Measurements from ENCODE around the gene CNTNAP5. TPM values are rescaled to one million over a fixed set of nuclear protein-coding genes. Genes with fewer than 3 reads are reported as not detected.

The CNTNAP5 gene
- total RNA-seq, 1 experiment from 2014 or later, result not detected

- intact Hi-C loops (cut with micrococcal nuclease), result no loop called here
- Mint-ChIP-seq H3K27ac (ENCODE audit: low read depth, unreplicated experiment) (no peak overlapping the region), H3K9me3 (ENCODE audit: unreplicated experiment) (peaks cover 7% of the 10 kb centered on the region), H3K36me3 (ENCODE audit: insufficient read depth, unreplicated experiment) (no peaks in the 10 kb centered on the region), H3K4me3 (ENCODE audit: unreplicated experiment) (no peak overlapping the region), H3K4me1 (ENCODE audit: insufficient read depth, unreplicated experiment) (peaks cover 6% of the 10 kb centered on the region), H3K27me3 (ENCODE audit: insufficient read depth, unreplicated experiment) (peaks cover 14% of the 10 kb centered on the region)
- ChIA-PET POLR2A (interaction anchor here (0.8 kb wide), 1 partner anchor 94 kb away, joined by 3 read pairs; no protein-coding TSS in a partner anchor), CTCF (interaction anchor here (1.2 kb wide), 1 partner anchor 633 kb away, joined by 3 read pairs; no protein-coding TSS in a partner anchor)
- no peak for TF ChIP-seq CTCF (IDR thresholded peaks at IDR 0.05; ENCODE audit: unreplicated experiment)
- BruUV-seq (replicated peaks), result no TSS peak
- no peak for DNase-seq (ENCODE audit: unreplicated experiment)
These were observed 627.0 kb downstream of the CNTNAP5 start for GRCh38 chr2:124652099-124652498.

GRCh38 chr2:124658373-124658772 is 633.3 kb downstream of the CNTNAP5 start:
- POLR2A ChIA-PET, result no interaction called here
- CTCF ChIA-PET, result no interaction called here
- Mint-ChIP-seq H3K27me3 (ENCODE audit: insufficient read depth, unreplicated experiment) (no peaks in the 10 kb centered on the region), H3K4me1 (ENCODE audit: insufficient read depth, unreplicated experiment) (no peaks in the 10 kb centered on the region), H3K36me3 (ENCODE audit: insufficient read depth, unreplicated experiment) (no peaks in the 10 kb centered on the region), H3K27ac (ENCODE audit: low read depth, unreplicated experiment) (no peak overlapping the region), H3K9me3 (ENCODE audit: unreplicated experiment) (peaks cover 7% of the 10 kb centered on the region), H3K4me3 (ENCODE audit: unreplicated experiment) (no peak overlapping the region)
- DNase-seq (ENCODE audit: unreplicated experiment), result no peak
- BruUV-seq (replicated peaks), result no TSS peak
- TF ChIP-seq CTCF (IDR thresholded peaks at IDR 0.05; ENCODE audit: unreplicated experiment), result no peak
- intact Hi-C loops (cut with micrococcal nuclease), result no loop called here

DNA sequence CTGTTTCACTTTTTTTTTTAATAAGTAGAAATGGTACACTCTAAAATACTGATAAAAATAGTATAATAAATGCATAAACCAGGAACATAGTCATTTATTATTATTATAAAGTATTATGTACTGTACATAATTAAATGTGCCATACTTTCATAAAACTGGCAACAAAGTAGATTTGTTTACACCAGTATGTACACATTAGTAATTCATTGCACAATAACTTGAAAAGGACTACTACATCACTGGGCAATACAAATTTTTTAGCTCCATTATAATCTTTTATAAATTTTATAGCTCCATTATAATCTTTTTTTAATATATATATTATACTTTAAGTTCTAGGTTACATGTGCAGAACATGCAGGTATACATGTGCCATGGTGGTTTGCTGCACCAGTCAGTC is 636.5 kb downstream of the CNTNAP5 start:
- intact Hi-C loops (cut with micrococcal nuclease), result no loop called here
- no peak overlapping the region for H3K27ac Mint-ChIP-seq (ENCODE audit: low read depth, unreplicated experiment)
- H3K9me3 Mint-ChIP-seq (ENCODE audit: unreplicated experiment), result no peaks in the 10 kb centered on the region
- H3K4me1 Mint-ChIP-seq (ENCODE audit: insufficient read depth, unreplicated experiment), result no peaks in the 10 kb centered on the region
- no peaks in the 10 kb centered on the region for H3K27me3 Mint-ChIP-seq (ENCODE audit: insufficient read depth, unreplicated experiment)
- no peak for TF ChIP-seq CTCF (IDR thresholded peaks at IDR 0.05; ENCODE audit: unreplicated experiment)
- H3K36me3 Mint-ChIP-seq (ENCODE audit: insufficient read depth, unreplicated experiment), result no peaks in the 10 kb centered on the region
- H3K4me3 Mint-ChIP-seq (ENCODE audit: unreplicated experiment), result no peak overlapping the region
- no peak for DNase-seq (ENCODE audit: unreplicated experiment)
- POLR2A ChIA-PET, result interaction anchor here (0.9 kb wide), 1 partner anchor 134 kb away, joined by 3 read pairs; no protein-coding TSS in a partner anchor
- BruUV-seq (replicated peaks), result no TSS peak
- CTCF ChIA-PET, result interaction anchor here (0.7 kb wide), 1 partner anchor 35 kb away, joined by 4 read pairs; no protein-coding TSS in a partner anchor

GRCh38 chr2:124662946-124663644 is 638.0 kb downstream of the CNTNAP5 start:
- H3K9me3 Mint-ChIP-seq (ENCODE audit: unreplicated experiment), result no peaks in the 10 kb centered on the region
- no peaks in the 10 kb centered on the region for H3K4me1 Mint-ChIP-seq (ENCODE audit: insufficient read depth, unreplicated experiment)
- POLR2A ChIA-PET, result interaction anchor here (0.6 kb wide), 1 partner anchor 243 kb away, joined by 3 read pairs; no protein-coding TSS in a partner anchor
- CTCF ChIA-PET, result interaction anchor here (0.7 kb wide), 1 partner anchor 230 kb away, joined by 3 read pairs; no protein-coding TSS in a partner anchor
- intact Hi-C loops (cut with micrococcal nuclease), result no loop called here
- H3K36me3 Mint-ChIP-seq (ENCODE audit: insufficient read depth, unreplicated experiment), result no peaks in the 10 kb centered on the region
- TF ChIP-seq CTCF (IDR thresholded peaks at IDR 0.05; ENCODE audit: unreplicated experiment), result no peak
- DNase-seq (ENCODE audit: unreplicated experiment), result no peak
- no TSS peak for BruUV-seq (replicated peaks)
- H3K27ac Mint-ChIP-seq (ENCODE audit: low read depth, unreplicated experiment), result no peak overlapping the region
- no peak overlapping the region for H3K4me3 Mint-ChIP-seq (ENCODE audit: unreplicated experiment)
- H3K27me3 Mint-ChIP-seq (ENCODE audit: insufficient read depth, unreplicated experiment), result no peaks in the 10 kb centered on the region
